ENCODE measurements around the gene GIPR. TPM values are rescaled to one million over a fixed set of nuclear protein-coding genes. Genes with fewer than 3 reads are reported as not detected.

Gene GIPR
- total and polyA plus RNA-seq, 11 donors, result 0.64 to 8.1 (median 4.8) TPM

- Histone ChIP-seq H3K27me3 (no peaks in the 10 kb centered on the region), H3K4me3 (peak within 1 kb of the TSS; percentile 43 to 89 (median 77)), H3K36me3 (peaks cover 0 to 31% (median 22%) of the 10 kb centered on the region in 9 donors), H3K9me3 (no peaks in the 10 kb centered on the region), H3K27ac (peak within 1 kb of the TSS; percentile 73 to 95 (median 84)), H3K4me1 (peaks cover 0 to 22% (median 8%) of the 10 kb centered on the region in 12 donors)
- DNase-seq (peak; percentile 93 to 96 (median 95)), ATAC-seq (peak; percentile 83 to 90 (median 86))
- TF ChIP-seq, protein P1, sequence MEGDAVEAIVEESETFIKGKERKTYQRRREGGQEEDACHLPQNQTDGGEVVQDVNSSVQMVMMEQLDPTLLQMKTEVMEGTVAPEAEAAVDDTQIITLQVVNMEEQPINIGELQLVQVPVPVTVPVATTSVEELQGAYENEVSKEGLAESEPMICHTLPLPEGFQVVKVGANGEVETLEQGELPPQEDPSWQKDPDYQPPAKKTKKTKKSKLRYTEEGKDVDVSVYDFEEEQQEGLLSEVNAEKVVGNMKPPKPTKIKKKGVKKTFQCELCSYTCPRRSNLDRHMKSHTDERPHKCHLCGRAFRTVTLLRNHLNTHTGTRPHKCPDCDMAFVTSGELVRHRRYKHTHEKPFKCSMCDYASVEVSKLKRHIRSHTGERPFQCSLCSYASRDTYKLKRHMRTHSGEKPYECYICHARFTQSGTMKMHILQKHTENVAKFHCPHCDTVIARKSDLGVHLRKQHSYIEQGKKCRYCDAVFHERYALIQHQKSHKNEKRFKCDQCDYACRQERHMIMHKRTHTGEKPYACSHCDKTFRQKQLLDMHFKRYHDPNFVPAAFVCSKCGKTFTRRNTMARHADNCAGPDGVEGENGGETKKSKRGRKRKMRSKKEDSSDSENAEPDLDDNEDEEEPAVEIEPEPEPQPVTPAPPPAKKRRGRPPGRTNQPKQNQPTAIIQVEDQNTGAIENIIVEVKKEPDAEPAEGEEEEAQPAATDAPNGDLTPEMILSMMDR (IDR thresholded peaks at IDR 0.05), result peak in 3 of 12 donors; percentile 8 to 16 (median 16)
- peak in 1 of 2 donors; percentile 78 for TF ChIP-seq POLR2A (IDR thresholded peaks at IDR 0.05)
- WGBS, 4 donors, result 0 to 1% (median 0%) methylated on average over 36 of the region's 36 CpGs
- intact Hi-C loops (cut with DNase I), result loop anchor here in 5 of 10 donors (1.0 to 5.0 kb wide), 7 partner anchors 25 to 184 kb away; partner anchors contain the start of genes SIX5 (in 3 of the 5), FBXO46 (in 1 of the 5), MEIOSIN (in 1 of the 5) and VASP (in 1 of the 5)
Observed at GRCh38 chr19:45691516-45692186, 23.6 kb downstream of the GIPR start, which contains the start of gene SNRPD2. TSS of gene SNRPD2 (minus strand) at chr19:45691953. CDS start at chr19:45691888, 65 bp downstream.

GRCh38 chr19:45692187-45693105, 24.4 kb downstream of the GIPR start, which contains the start of gene QPCTL:
TSS of gene QPCTL (plus strand) at chr19:45692666. CDS start at chr19:45692704, 38 bp downstream.
- WGBS, 4 donors, result 0 to 1% (median 0%) methylated on average over 31 to 70 of the region's 70 CpGs
- peak in 1 of 2 donors; percentile 74 for TF ChIP-seq POLR2A (IDR thresholded peaks at IDR 0.05)
- TF ChIP-seq, protein P1 (IDR thresholded peaks at IDR 0.05), result no peak
- ATAC-seq, result peak; percentile 94 to 96 (median 96)
- peak; percentile 95 to 98 (median 96) for DNase-seq
- peak within 1 kb of the TSS; percentile 73 to 95 (median 84) for H3K27ac ChIP-seq
- H3K9me3 ChIP-seq, result no peaks in the 10 kb centered on the region
- H3K4me1 ChIP-seq, result peaks cover 0 to 22% (median 8%) of the 10 kb centered on the region in 12 donors
- no peaks in the 10 kb centered on the region for H3K27me3 ChIP-seq
- intact Hi-C loops (cut with DNase I), result loop anchor here in 6 of 10 donors (1.0 to 5.0 kb wide), 8 partner anchors 24 to 185 kb away; partner anchors contain the start of genes SIX5 (in 3 of the 6), FBXO46 (in 1 of the 6), MEIOSIN (in 1 of the 6) and VASP (in 1 of the 6)
- peak within 1 kb of the TSS; percentile 43 to 89 (median 77) for H3K4me3 ChIP-seq
- H3K36me3 ChIP-seq, result peaks cover 0 to 23% (median 14%) of the 10 kb centered on the region in 9 donors

DNA sequence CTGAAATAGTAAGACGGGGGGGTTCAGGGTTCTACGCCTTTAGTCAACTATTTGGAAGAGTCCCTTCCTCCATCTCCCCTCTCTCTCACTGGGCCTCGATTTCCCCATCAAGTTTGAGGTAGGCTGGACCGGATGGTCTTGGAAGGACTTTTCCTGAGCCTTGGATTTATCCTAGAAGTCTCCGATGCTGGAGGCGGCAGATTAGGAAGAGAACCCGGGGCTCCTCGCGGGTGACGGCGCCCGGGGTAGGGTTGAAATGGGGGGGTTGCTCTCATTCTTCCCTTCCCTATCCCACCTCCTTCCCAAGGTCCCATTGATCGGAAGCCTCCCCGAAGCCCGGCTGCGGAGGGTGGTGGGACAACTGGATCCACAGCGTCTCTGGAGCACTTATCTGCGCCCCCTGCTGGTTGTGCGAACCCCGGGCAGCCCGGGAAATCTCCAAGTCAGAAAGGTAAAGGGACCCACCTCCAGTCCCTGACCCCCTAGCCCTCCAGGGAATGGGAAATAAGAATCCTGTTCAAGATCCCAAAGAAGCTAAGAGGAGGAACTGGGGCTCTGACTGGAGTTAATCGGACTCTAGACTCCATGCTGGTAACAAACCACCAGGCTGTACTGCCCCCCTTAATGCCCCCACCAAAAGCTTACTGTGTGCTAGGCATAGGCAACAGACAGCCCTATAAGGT, 25.2 kb downstream of the GIPR start:
- no peak for TF ChIP-seq POLR2A (IDR thresholded peaks at IDR 0.05)
- TF ChIP-seq, protein P1 (IDR thresholded peaks at IDR 0.05), result peak; percentile 80 to 93 (median 86)
- peaks cover 0 to 15% (median 6%) of the 10 kb centered on the region in 9 donors for H3K36me3 ChIP-seq
- intact Hi-C loops (cut with DNase I), result loop anchor here in 6 of 10 donors (1.0 to 5.0 kb wide), 6 partner anchors 24 to 186 kb away; partner anchors contain the start of genes SIX5 (in 2 of the 6), FBXO46 (in 1 of the 6), MEIOSIN (in 1 of the 6) and VASP (in 1 of the 6)
- no peaks in the 10 kb centered on the region for H3K9me3 ChIP-seq
- H3K4me3 ChIP-seq, result peak overlapping the region; percentile 43 to 89 (median 77)
- peak overlapping the region in 11 of 12 donors; percentile 74 to 95 (median 84) for H3K27ac ChIP-seq
- ATAC-seq (peak in 1 of 4 donors; percentile 27), DNase-seq (peak; percentile 74 to 87 (median 79))
- WGBS, 4 donors, result 0 to 2% (median 1%) methylated on average over 22 of the region's 22 CpGs
- peaks cover 0 to 22% (median 8%) of the 10 kb centered on the region in 12 donors for H3K4me1 ChIP-seq
- H3K27me3 ChIP-seq, result no peaks in the 10 kb centered on the region

All from heart left ventricle (tissue), 16 donors.